WTC11 (cell line): ENCODE data around the gene DEPDC1B. TPM values are rescaled to one million over a fixed set of nuclear protein-coding genes. Genes with fewer than 3 reads are reported as not detected.
"Not testable (repeated sequence)": the region's sequence is repeated elsewhere in the genome, so short reads cannot be mapped to it uniquely, and the experiment has no call there.

Experiments
- ATAC-seq: fragments of 200-7000 bp; cut with Tn5 transposase; 2 replicates; pipeline ENCODE4 v1.10.0; 2021; ENCODE audit warnings: mild to moderate bottlenecking, moderate library complexity
- CTCF ChIA-PET: fragments of 300-600 bp; sonication (Branson Sonifier 250); formaldehyde crosslinking; loops from one replicate; lab custom pipeline; 2021; ENCODE audit warnings: antibody characterized with exemption; lab: Charles Lee
- POLR2A ChIA-PET: fragments of 350-600 bp; sonication (Branson Sonifier 250); formaldehyde crosslinking; loops from one replicate; lab custom pipeline; 2021; ENCODE audit warnings: antibody characterized with exemption; lab: Charles Lee
- DNase-seq: peaks from one replicate; pipeline ENCODE4 v3.0.0; 2021; ENCODE audit warnings: low spot score
- H3K27ac Mint-ChIP-seq: 2 replicates; pipeline ENCODE4 v1.8.0; 2021; ENCODE audit warnings: mixed read lengths
- H3K27me3 Mint-ChIP-seq: 2 replicates; pipeline ENCODE4 v1.8.0; 2021; ENCODE audit warnings: low read depth, mild to moderate bottlenecking, moderate library complexity, mixed read lengths
- H3K36me3 Mint-ChIP-seq: 2 replicates; pipeline ENCODE4 v1.8.0; 2021; ENCODE audit warnings: mixed read lengths
- H3K4me1 Mint-ChIP-seq: 2 replicates; pipeline ENCODE4 v1.8.0; 2022; ENCODE audit warnings: mixed read lengths
- H3K4me3 Mint-ChIP-seq: 2 replicates; pipeline ENCODE4 v1.8.0; 2021; ENCODE audit warnings: mild to moderate bottlenecking, moderate library complexity, mixed read lengths
- H3K9me3 Mint-ChIP-seq: 2 replicates; pipeline ENCODE4 v1.8.0; 2021; ENCODE audit warnings: mixed read lengths
- CBFB ChIP-seq: sonication (generic); formaldehyde crosslinking; IDR thresholded peaks from 2 replicates; pipeline ENCODE4 v1.8.1; 2022; ENCODE audit warnings: mild to moderate bottlenecking, low read depth, missing genetic modification reagents
- CDX4 ChIP-seq: fragments of 250-450 bp; sonication (Bioruptor Pico); IDR thresholded peaks from 2 replicates; pipeline ENCODE4 v1.9.0; 2021; ENCODE audit warnings: moderate library complexity, mild to moderate bottlenecking, inconsistent platforms, borderline replicate concordance
- E2F1 ChIP-seq: sonication (generic); formaldehyde crosslinking; IDR thresholded peaks from 2 replicates; pipeline ENCODE4 v1.8.0; 2022; ENCODE audit warnings: mild to moderate bottlenecking, missing genetic modification reagents
- FOXK1 ChIP-seq: sonication (generic); formaldehyde crosslinking; IDR thresholded peaks from 2 replicates; pipeline ENCODE4 v1.8.0; 2022; ENCODE audit warnings: mild to moderate bottlenecking, moderate library complexity, missing genetic modification reagents
- GABPB1 ChIP-seq: sonication (generic); formaldehyde crosslinking; IDR thresholded peaks from 2 replicates; pipeline ENCODE4 v1.8.1; 2023; ENCODE audit warnings: mild to moderate bottlenecking, missing genetic modification reagents
- GTF2I ChIP-seq: fragments of 250-450 bp; sonication (Bioruptor Pico); conservative IDR thresholded peaks from 2 replicates; pipeline ENCODE4 v1.4.0; 2021; ENCODE audit warnings: mild to moderate bottlenecking
- HMGA2 ChIP-seq: fragments of 250-450 bp; sonication (Bioruptor Pico); IDR thresholded peaks from 2 replicates; pipeline ENCODE4 v1.4.0; 2021; ENCODE audit warnings: mild to moderate bottlenecking, moderate library complexity
- IRF2 ChIP-seq: sonication (generic); formaldehyde crosslinking; IDR thresholded peaks from 2 replicates; pipeline ENCODE4 v1.8.0; 2022; ENCODE audit warnings: low read depth, missing genetic modification reagents, borderline replicate concordance
- JUN ChIP-seq: sonication (generic); formaldehyde crosslinking; IDR thresholded peaks from 2 replicates; pipeline ENCODE4 v1.8.0; 2023; ENCODE audit warnings: mild to moderate bottlenecking, missing genetic modification reagents
- MLX ChIP-seq: sonication (generic); formaldehyde crosslinking; IDR thresholded peaks from 2 replicates; pipeline ENCODE4 v1.8.1; 2023; ENCODE audit warnings: mild to moderate bottlenecking, missing genetic modification reagents, moderate library complexity
- MXD4 ChIP-seq: fragments of 250-450 bp; sonication (Bioruptor Pico); IDR thresholded peaks from 2 replicates; pipeline ENCODE4 v1.8.0; 2021; ENCODE audit warnings: mild to moderate bottlenecking, moderate library complexity, borderline replicate concordance
- MYBL2 ChIP-seq: sonication (generic); formaldehyde crosslinking; IDR thresholded peaks from 2 replicates; pipeline ENCODE4 v1.8.1; 2023; ENCODE audit warnings: mild to moderate bottlenecking, moderate library complexity, missing genetic modification reagents
- NR1H2 ChIP-seq: sonication (generic); formaldehyde crosslinking; IDR thresholded peaks from 2 replicates; pipeline ENCODE4 v1.9.0; 2021; ENCODE audit warnings: mild to moderate bottlenecking, moderate library complexity, missing genetic modification reagents
- SMAD3 ChIP-seq: sonication (generic); formaldehyde crosslinking; IDR thresholded peaks from 2 replicates; pipeline ENCODE4 v1.8.0; 2022; ENCODE audit warnings: missing genetic modification reagents, mild to moderate bottlenecking, borderline replicate concordance
- TEAD1 ChIP-seq: sonication (generic); formaldehyde crosslinking; IDR thresholded peaks from 2 replicates; pipeline ENCODE4 v1.8.0; 2022; ENCODE audit warnings: mild to moderate bottlenecking, missing genetic modification reagents
- TEAD4 ChIP-seq: sonication (generic); formaldehyde crosslinking; IDR thresholded peaks from 2 replicates; pipeline ENCODE4 v1.8.0; 2022; ENCODE audit warnings: mild to moderate bottlenecking, missing genetic modification reagents
- ZNF138 ChIP-seq: sonication (generic); formaldehyde crosslinking; conservative IDR thresholded peaks from 2 replicates; pipeline ENCODE4 v1.8.1; 2022; ENCODE audit warnings: mild to moderate bottlenecking, moderate library complexity, missing genetic modification reagents
- ZNF396 ChIP-seq: fragments of 250-450 bp; sonication (Bioruptor Pico); IDR thresholded peaks from 2 replicates; pipeline ENCODE4 v1.8.0; 2021; ENCODE audit warnings: mild to moderate bottlenecking, moderate library complexity, borderline replicate concordance
- ZNF416 ChIP-seq: fragments of 250-450 bp; sonication (Bioruptor Pico); IDR thresholded peaks from 2 replicates; pipeline ENCODE4 v1.9.0; 2021; ENCODE audit warnings: mild to moderate bottlenecking, inconsistent platforms
- ZNF671 ChIP-seq: fragments of 250-450 bp; sonication (Bioruptor Pico); IDR thresholded peaks from 2 replicates; pipeline ENCODE4 v1.8.0; 2021; ENCODE audit warnings: mild to moderate bottlenecking
- total RNA-seq: library from RNA; stranded (reverse); gene quantifications from 3 replicates; pipeline ENCODE4 v1.2.3, GENCODE V29; 2021

DEPDC1B gene
- total RNA-seq, 1 experiment from 2014 or later = 55.1 TPM

- Mint-ChIP-seq H3K4me1 (no peaks in the 10 kb centered on the region), H3K4me3 (no peak overlapping the region), H3K9me3 (peaks cover 41% of the 10 kb centered on the region)
- DNase-seq (no peak), ATAC-seq (no peak)
- CTCF ChIA-PET = no interaction called here
- TF ChIP-seq E2F1 (CRISPR knock-in tag) (no peak), SMAD3 (CRISPR knock-in tag) (no peak), MXD4 (CRISPR knock-in tag) (no peak), FOXK1 (CRISPR knock-in tag) (no peak)
- TF ChIP-seq, all 79 proteins: peak for 0
- Mint-ChIP-seq H3K27ac (no peak overlapping the region), H3K27me3 (peaks cover 5% of the 10 kb centered on the region), H3K36me3 (peaks cover 40% of the 10 kb centered on the region)
- POLR2A ChIA-PET = no interaction called here
Measured at GRCh38 chr5:60568646-60569045, 131.3 kb downstream of the DEPDC1B start.

- DNase-seq (no peak), ATAC-seq (no peak)
- peaks cover 7% of the 10 kb centered on the region; the same call in 1 of the 2 replicates for H3K27me3 Mint-ChIP-seq
- ChIA-PET CTCF (no interaction called here), POLR2A (no interaction called here)
- H3K36me3 Mint-ChIP-seq = peaks cover 28% of the 10 kb centered on the region
- H3K4me3 Mint-ChIP-seq = no peak overlapping the region
- no peak for TF ChIP-seq TEAD1 (CRISPR knock-in tag)
- TF ChIP-seq ZNF416 (CRISPR knock-in tag) = no peak
- no peak for TF ChIP-seq ZNF138 (CRISPR knock-in tag)
- TF ChIP-seq TEAD4 (CRISPR knock-in tag) = no peak
- TF ChIP-seq GTF2I = no peak
- TF ChIP-seq HMGA2 (CRISPR knock-in tag) = no peak
- TF ChIP-seq CDX4 (CRISPR knock-in tag) = no peak
- no peak for TF ChIP-seq ZNF396 (CRISPR knock-in tag)
- TF ChIP-seq MYBL2 (CRISPR knock-in tag) = no peak
- TF ChIP-seq IRF2 (CRISPR knock-in tag) = no peak
- no peak for TF ChIP-seq GABPB1 (CRISPR knock-in tag)
- no peak for TF ChIP-seq ZNF671 (CRISPR knock-in tag)
- no peak for TF ChIP-seq CBFB (CRISPR knock-in tag)
- TF ChIP-seq MLX (CRISPR knock-in tag) = no peak
- TF ChIP-seq JUN (CRISPR knock-in tag) = no peak
- no peak for TF ChIP-seq NR1H2
- H3K4me1 Mint-ChIP-seq = no peaks in the 10 kb centered on the region
- H3K9me3 Mint-ChIP-seq = peaks cover 38% of the 10 kb centered on the region
- H3K27ac Mint-ChIP-seq = no peak overlapping the region
Measured at GRCh38 chr5:60563696-60564324, 136.2 kb downstream of the DEPDC1B start.

- H3K27me3 Mint-ChIP-seq, ATAC-seq, H3K27ac Mint-ChIP-seq, POLR2A ChIA-PET, H3K4me1 Mint-ChIP-seq, CTCF ChIA-PET, H3K4me3 Mint-ChIP-seq, DNase-seq: not testable (repeated sequence)
- H3K36me3 Mint-ChIP-seq = peaks cover 23% of the 10 kb centered on the region
- H3K9me3 Mint-ChIP-seq = peaks cover 25% of the 10 kb centered on the region
Measured at GRCh38 chr5:60553291-60553690, 146.7 kb downstream of the DEPDC1B start.
